Activated naive CD4-positive, alpha-beta T cell treated with anti-CD3 and anti-CD28 coated beads for 36 hours (primary cell): ENCODE data around the gene GRB10. TPM values are rescaled to one million over a fixed set of nuclear protein-coding genes. Genes with fewer than 3 reads are reported as not detected.
A peak's percentile ranks its signal among the peaks of the same experiment; 100 is the strongest.
"Not testable (repeated sequence)": the region's sequence is repeated elsewhere in the genome, so short reads cannot be mapped to it uniquely, and the experiment has no call there.

ENCODE experiments used
- CTCF ChIA-PET: fragments of 350-600 bp; sonication (Branson Sonifier 250); formaldehyde crosslinking; loops from one replicate; lab custom pipeline; 2021; ENCODE audit warnings: antibody characterized with exemption; lab: Charles Lee
- DNase-seq: peaks from one replicate; pipeline ENCODE4 v3.0.0-alpha.2; 2020
- H3K27ac Mint-ChIP-seq: one replicate; pipeline ENCODE4 v1.8.0; 2021; ENCODE audit warnings: mild to moderate bottlenecking, mixed read lengths
- H3K27me3 Mint-ChIP-seq: one replicate; pipeline ENCODE4 v1.8.0; 2021; ENCODE audit warnings: low read depth, mixed read lengths
- H3K36me3 Mint-ChIP-seq: one replicate; pipeline ENCODE4 v1.8.0; 2021; ENCODE audit warnings: low read depth, mixed read lengths
- H3K4me1 Mint-ChIP-seq: one replicate; pipeline ENCODE4 v1.8.0; 2021; ENCODE audit warnings: low read depth, mixed read lengths
- H3K4me3 Mint-ChIP-seq: one replicate; pipeline ENCODE4 v1.8.0; 2021; ENCODE audit warnings: mild to moderate bottlenecking, moderate library complexity, mixed read lengths
- H3K9me3 Mint-ChIP-seq: one replicate; pipeline ENCODE4 v1.8.0; 2021; ENCODE audit warnings: mixed read lengths
- intact Hi-C: fragments of 100-400 bp; cut with micrococcal nuclease; formaldehyde crosslinking; loops from one replicate; pipeline ENCODE4 v1.15.1; 2023
- total RNA-seq, 2 experiments: library from RNA; stranded (reverse); gene quantifications; one replicate each; pipeline ENCODE4 v1.2.3, GENCODE V29; 2021

The GRB10 gene
- total RNA-seq, 2 experiments from 2014 or later = 24.3 to 30.4 TPM

- CTCF ChIA-PET = interaction anchor here (0.6 to 1.8 kb wide), 2 partner anchors 356 to 665 kb away, joined by 3 to 6 read pairs; no protein-coding TSS in a partner anchor
- Mint-ChIP-seq H3K27me3 (peaks cover 5% of the 10 kb centered on the region), H3K27ac (no peak overlapping the region), H3K4me1 (peaks cover 20% of the 10 kb centered on the region), H3K9me3 (peaks cover 2% of the 10 kb centered on the region), H3K4me3 (no peak overlapping the region), H3K36me3 (no peaks in the 10 kb centered on the region)
- intact Hi-C loops = no loop called here
- no peak for DNase-seq
Measured at GRCh38 chr7:50785346-50785745, 2.6 kb upstream of the GRB10 start.

GRCh38 chr7:50783801-50784507 lies 1.3 kb upstream of the GRB10 start:
- CTCF ChIA-PET = interaction anchor here (1.0 kb wide), 1 partner anchor 15 kb away, joined by 3 read pairs; no protein-coding TSS in a partner anchor
- intact Hi-C loops = loop anchor here (5.0 kb wide), 1 partner anchor 283 kb away; no protein-coding TSS in a partner anchor
- Mint-ChIP-seq H3K9me3 (peaks cover 2% of the 10 kb centered on the region), H3K4me3 (no peak overlapping the region), H3K27ac (no peak overlapping the region), H3K36me3 (no peaks in the 10 kb centered on the region), H3K4me1 (peaks cover 20% of the 10 kb centered on the region), H3K27me3 (peaks cover 4% of the 10 kb centered on the region)
- DNase-seq = no peak

- Mint-ChIP-seq H3K27me3 (peaks cover 4% of the 10 kb centered on the region), H3K4me1 (peaks cover 20% of the 10 kb centered on the region)
- intact Hi-C loops = loop anchor here (5.0 kb wide), 1 partner anchor 284 kb away; no protein-coding TSS in a partner anchor
Measured at GRCh38 chr7:50783303-50783702, 607 bp upstream of the GRB10 start.

GRCh38 chr7:50781381-50782293 lies 1.1 kb downstream of the GRB10 start:
- Mint-ChIP-seq H3K4me1 (peaks cover 18% of the 10 kb centered on the region), H3K4me3 (peak overlapping the region; percentile 64), H3K36me3 (no peaks in the 10 kb centered on the region), H3K9me3 (no peaks in the 10 kb centered on the region), H3K27me3 (peaks cover 4% of the 10 kb centered on the region), H3K27ac (peak overlapping the region; percentile 22)
- CTCF ChIA-PET = interaction anchor here (1.0 kb wide), 1 partner anchor 379 kb away, joined by 3 read pairs; no protein-coding TSS in a partner anchor
- peak; percentile 62 for DNase-seq
- intact Hi-C loops = loop anchor here (2.0 to 5.0 kb wide), 3 partner anchors 41 to 286 kb away; no protein-coding TSS in a partner anchor

More at GRCh38 chr7:50783303-50783702, 607 bp upstream of the GRB10 start:
- Mint-ChIP-seq H3K9me3 (peaks cover under 1% of the 10 kb centered on the region), H3K4me3 (peak overlapping the region; percentile 65), H3K36me3 (no peaks in the 10 kb centered on the region), H3K27ac (no peak overlapping the region)
- no peak for DNase-seq
- CTCF ChIA-PET = interaction anchor here (0.8 kb wide), 1 partner anchor 13 kb away, joined by 3 read pairs; no protein-coding TSS in a partner anchor

GRCh38 chr7:50780436-50780835 lies 2.3 kb downstream of the GRB10 start:
- intact Hi-C loops = loop anchor here (2.0 to 5.0 kb wide), 3 partner anchors 40 to 287 kb away; no protein-coding TSS in a partner anchor
- CTCF ChIA-PET = interaction anchor here (0.6 kb wide), 1 partner anchor 9 kb away, joined by 3 read pairs; no protein-coding TSS in a partner anchor
- DNase-seq = no peak

GRCh38 chr7:50779427-50779826 lies 3.3 kb downstream of the GRB10 start:
- Mint-ChIP-seq H3K27me3 (peaks cover 4% of the 10 kb centered on the region), H3K36me3 (no peaks in the 10 kb centered on the region), H3K27ac (no peak overlapping the region), H3K9me3 (no peaks in the 10 kb centered on the region), H3K4me3 (no peak overlapping the region), H3K4me1 (peaks cover 18% of the 10 kb centered on the region)
- no peak for DNase-seq
- CTCF ChIA-PET = no interaction called here
- intact Hi-C loops = no loop called here

More at GRCh38 chr7:50780436-50780835, 2.3 kb downstream of the GRB10 start:
- Mint-ChIP-seq H3K4me3 (no peak overlapping the region), H3K9me3 (no peaks in the 10 kb centered on the region), H3K36me3 (no peaks in the 10 kb centered on the region), H3K27ac (no peak overlapping the region), H3K4me1 (peaks cover 18% of the 10 kb centered on the region), H3K27me3 (peaks cover 4% of the 10 kb centered on the region)

GRCh38 chr7:50778189-50778588 lies 4.5 kb downstream of the GRB10 start:
- Mint-ChIP-seq H3K27me3 (peaks cover 2% of the 10 kb centered on the region), H3K4me3 (no peak overlapping the region), H3K4me1 (peaks cover 15% of the 10 kb centered on the region), H3K36me3 (no peaks in the 10 kb centered on the region), H3K27ac (no peak overlapping the region), H3K9me3 (no peaks in the 10 kb centered on the region)
- intact Hi-C loops = no loop called here
- no peak for DNase-seq
- CTCF ChIA-PET = no interaction called here

- intact Hi-C loops = no loop called here
- DNase-seq = no peak
- Mint-ChIP-seq H3K4me3 (no peak overlapping the region), H3K4me1 (peaks cover under 1% of the 10 kb centered on the region), H3K27me3 (no peaks in the 10 kb centered on the region), H3K9me3 (no peaks in the 10 kb centered on the region), H3K27ac (no peak overlapping the region), H3K36me3 (no peaks in the 10 kb centered on the region)
- CTCF ChIA-PET = no interaction called here
Measured at GRCh38 chr7:50775836-50776235, 6.9 kb downstream of the GRB10 start.

GRCh38 chr7:50775231-50775630 lies 7.5 kb downstream of the GRB10 start:
- Mint-ChIP-seq H3K36me3 (no peaks in the 10 kb centered on the region), H3K9me3 (no peaks in the 10 kb centered on the region), H3K27me3 (no peaks in the 10 kb centered on the region), H3K4me1 (no peaks in the 10 kb centered on the region), H3K4me3 (no peak overlapping the region), H3K27ac (no peak overlapping the region)
- intact Hi-C loops = no loop called here
- DNase-seq = no peak
- CTCF ChIA-PET = no interaction called here

- CTCF ChIA-PET = interaction anchor here (1.3 kb wide), 1 partner anchor 133 kb away, joined by 3 read pairs; no protein-coding TSS in a partner anchor
- intact Hi-C loops = no loop called here
- Mint-ChIP-seq H3K9me3 (no peaks in the 10 kb centered on the region), H3K27ac (no peak overlapping the region), H3K36me3 (no peaks in the 10 kb centered on the region), H3K4me3 (no peak overlapping the region), H3K4me1 (no peaks in the 10 kb centered on the region), H3K27me3 (no peaks in the 10 kb centered on the region)
- DNase-seq = no peak
Measured at GRCh38 chr7:50774319-50774718, 8.4 kb downstream of the GRB10 start.

GRCh38 chr7:50773071-50773470 lies 9.6 kb downstream of the GRB10 start:
- CTCF ChIA-PET = interaction anchor here (0.6 to 1.3 kb wide), 2 partner anchors 132 to 624 kb away, joined by 3 read pairs; no protein-coding TSS in a partner anchor
- H3K4me1 Mint-ChIP-seq, intact Hi-C loops, DNase-seq, H3K4me3 Mint-ChIP-seq, H3K9me3 Mint-ChIP-seq, H3K27ac Mint-ChIP-seq, H3K36me3 Mint-ChIP-seq, H3K27me3 Mint-ChIP-seq: not testable (repeated sequence)
